Mucosa of descending colon (tissue), 3 donors: ENCODE results near the gene SPPL2A. TPM values are rescaled to one million over a fixed set of nuclear protein-coding genes. Genes with fewer than 3 reads are reported as not detected.

Source experiments
- ATAC-seq: fragments of 200-7000 bp; cut with Tn5 transposase; one replicate; pipeline ENCODE4 v1.9.1; 2020; ENCODE audit warnings: mild to moderate bottlenecking, moderate library complexity
- DNase-seq, 3 donors: peaks; one replicate each; pipeline ENCODE4 v3.0.0-alpha.2; 2020
- H3K36me3 ChIP-seq: fragments of 200-600 bp; one replicate; pipeline ENCODE4 v1.8.0; 2021; ENCODE audit warnings: low read depth, mild to moderate bottlenecking
- H3K4me1 ChIP-seq: fragments of 200-600 bp; one replicate; pipeline ENCODE4 v1.8.0; 2021; ENCODE audit warnings: low read depth, mild to moderate bottlenecking
- H3K4me3 ChIP-seq: fragments of 200-600 bp; one replicate; pipeline ENCODE4 v1.8.0; 2021; ENCODE audit warnings: mild to moderate bottlenecking
- H3K9me3 ChIP-seq: fragments of 200-600 bp; one replicate; pipeline ENCODE4 v1.8.0; 2021; ENCODE audit warnings: mild to moderate bottlenecking
- CTCF ChIP-seq: fragments of 200-600 bp; IDR thresholded peaks from one replicate; pipeline ENCODE4 v1.8.0; 2022; ENCODE audit warnings: antibody characterized with exemption, mild to moderate bottlenecking
- intact Hi-C, 2 donors: fragments of 100-400 bp; cut with DNase I in 1 of 2; cut with micrococcal nuclease in 1 of 2; formaldehyde crosslinking; loops; one replicate each; pipeline versions ENCODE4 v1.11.0 to v1.11.1; 2022; cut with DNase I, micrococcal nuclease
- total RNA-seq, 3 donors: library from RNA; stranded (reverse); fragmentation: NEBNext Ultra II Directional in 2 of 3; extraction: Animal tissue kit (Norgen Biotek cat#: 25700) in 2 of 3; gene quantifications; one replicate each; pipeline versions ENCODE4 v1.2.1 to v1.2.4, GENCODE V29; 2021 to 2023
- donor health status: DM: no; HTN: no; CAD: no; lungs with moderate emphysema.
- donor health status: DM: no; HTN: no; CAD: no.
- donor health status: DM: no; HTN: yes; CAD: no.

The SPPL2A gene
- total RNA-seq, 3 donors from 2014 or later, result 167 to 341 (median 287) TPM

- no peak for DNase-seq
- Histone ChIP-seq H3K9me3 (no peaks in the 10 kb centered on the region), H3K4me3 (no peak overlapping the region), H3K36me3 (no peaks in the 10 kb centered on the region), H3K4me1 (no peaks in the 10 kb centered on the region)
- intact Hi-C loops, result no loop called here
- ATAC-seq, result no peak
- TF ChIP-seq CTCF, result no peak
These were observed 112.3 kb downstream of the SPPL2A start for GRCh38 chr15:50653156-50653743.

GRCh38 chr15:50652671-50653070 lies 112.8 kb downstream of the SPPL2A start:
- no peaks in the 10 kb centered on the region for H3K4me1 ChIP-seq
- ATAC-seq, result no peak
- H3K36me3 ChIP-seq, result no peaks in the 10 kb centered on the region
- H3K4me3 ChIP-seq, result no peak overlapping the region
- H3K9me3 ChIP-seq, result no peaks in the 10 kb centered on the region
- intact Hi-C loops, result no loop called here
- DNase-seq, result no peak
- TF ChIP-seq CTCF, result no peak

Other genes starting within 250 kb of the SPPL2A start
- gene USP50, start 219.0 kb downstream of the SPPL2A start, total RNA-seq, result under 1 TPM in 2 of 3 donors, not detected in 1; 0.38 to 0.55 TPM
- gene TRPM7, start 78.9 kb downstream of the SPPL2A start, total RNA-seq, result 10 to 100 TPM; 34.7 to 39.7 (median 38.8) TPM
- 10 to 100 TPM in 2 of 3 donors, 1 to 10 TPM in 1; 9.6 to 11.9 (median 11.6) TPM for gene AP4E1, start 143.0 kb upstream of the SPPL2A start, total RNA-seq